SK-N-SH treated with all-trans-retinoic acid at 6 μM for 48 hours (cell line): ENCODE results near the gene DBF4B.
A peak's percentile ranks its signal among the peaks of the same experiment; 100 is the strongest.

Source experiments
- ATAC-seq: fragments of 200-7000 bp; cut with Tn5 transposase; 3 replicates; pipeline ENCODE4 v1.9.1; 2020; ENCODE audit warnings: mild to moderate bottlenecking, moderate library complexity
- ARNTL ChIP-seq: fragments of 450-650 bp; formaldehyde crosslinking; IDR thresholded peaks from 2 replicates; pipeline ENCODE4 v1.5.0; 2020; ENCODE audit warnings: low read depth, mild to moderate bottlenecking, moderate library complexity, borderline replicate concordance
- BACH2 ChIP-seq: fragments of 250-450 bp; sonication (Bioruptor Pico); IDR thresholded peaks from 2 replicates; pipeline ENCODE4 v1.9.0; 2021; ENCODE audit warnings: mild to moderate bottlenecking, borderline replicate concordance
- CSDC2 ChIP-seq: fragments of 250-450 bp; sonication (Bioruptor Pico); IDR thresholded peaks from 2 replicates; pipeline ENCODE4 v1.5.0; 2020; ENCODE audit warnings: mild to moderate bottlenecking, moderate library complexity
- CSRNP3 ChIP-seq: fragments of 250-450 bp; sonication (Bioruptor Pico); IDR thresholded peaks from 2 replicates; pipeline ENCODE4 v1.5.1; 2021; ENCODE audit warnings: mild to moderate bottlenecking, moderate library complexity
- ISL1 ChIP-seq: fragments of 250-450 bp; sonication (Bioruptor Pico); IDR thresholded peaks from 2 replicates; pipeline ENCODE4 v2.1.2; 2022; ENCODE audit warnings: mild to moderate bottlenecking, moderate library complexity
- OSR1 ChIP-seq: fragments of 250-450 bp; sonication (Bioruptor Pico); IDR thresholded peaks from 2 replicates; pipeline ENCODE4 v1.8.0; 2022; ENCODE audit warnings: moderate library complexity, mild to moderate bottlenecking, inconsistent platforms
- PATZ1 ChIP-seq: fragments of 250-450 bp; sonication (Bioruptor Pico); IDR thresholded peaks from 2 replicates; pipeline ENCODE4 v1.8.0; 2020; ENCODE audit warnings: mild to moderate bottlenecking, moderate library complexity, borderline replicate concordance
- RARB ChIP-seq: fragments of 250-450 bp; sonication (Bioruptor Pico); IDR thresholded peaks from 2 replicates; pipeline ENCODE4 v1.8.0; 2021; ENCODE audit warnings: mild to moderate bottlenecking, moderate library complexity
- SNAI2 ChIP-seq: fragments of 250-450 bp; sonication (Bioruptor Pico); IDR thresholded peaks from 2 replicates; pipeline ENCODE4 v1.5.0; 2020; ENCODE audit warnings: mild to moderate bottlenecking, moderate library complexity
- TCF4 ChIP-seq: fragments of 250-450 bp; sonication (Bioruptor Pico); IDR thresholded peaks from 2 replicates; pipeline ENCODE4 v1.8.0; 2021; ENCODE audit warnings: mild to moderate bottlenecking, moderate library complexity, borderline replicate concordance
- TOX ChIP-seq: fragments of 250-450 bp; sonication (Bioruptor Pico); IDR thresholded peaks from 2 replicates; pipeline ENCODE4 v1.8.0; 2021; ENCODE audit warnings: mild to moderate bottlenecking, moderate library complexity, borderline replicate concordance
- ZFP3 ChIP-seq: fragments of 250-450 bp; sonication (Bioruptor Pico); IDR thresholded peaks from 2 replicates; pipeline ENCODE4 v1.5.0; 2020; ENCODE audit warnings: mild to moderate bottlenecking, moderate library complexity
- ZFP30 ChIP-seq: fragments of 450-650 bp; formaldehyde crosslinking; IDR thresholded peaks from 2 replicates; pipeline ENCODE4 v1.5.0; 2022; ENCODE audit warnings: mild to moderate bottlenecking, moderate library complexity
- ZNF565 ChIP-seq: fragments of 450-650 bp; formaldehyde crosslinking; conservative IDR thresholded peaks from 2 replicates; pipeline ENCODE4 v1.5.0; 2020; ENCODE audit warnings: low read depth, mild to moderate bottlenecking, moderate library complexity
- ZNF8 ChIP-seq: fragments of 450-650 bp; formaldehyde crosslinking; IDR thresholded peaks from 2 replicates; pipeline ENCODE4 v1.5.0; 2020; ENCODE audit warnings: mild to moderate bottlenecking, moderate library complexity
- TF ChIP-seq, protein P1 (sequence below): fragments of 250-450 bp; sonication (Bioruptor Pico); IDR thresholded peaks from 2 replicates; pipeline ENCODE4 v1.8.0; 2021; ENCODE audit warnings: low read depth, mild to moderate bottlenecking, moderate library complexity, borderline replicate concordance
- TF ChIP-seq, protein P2 (sequence below): fragments of 250-450 bp; sonication (Bioruptor Pico); IDR thresholded peaks from 2 replicates; pipeline ENCODE4 v1.5.0; 2020; ENCODE audit warnings: mild to moderate bottlenecking, moderate library complexity

DBF4B gene

GRCh38 chr17:44781551-44782325, 73.3 kb downstream of the DBF4B start (continued):
- TF ChIP-seq PATZ1 (CRISPR knock-in tag), result no peak
- TF ChIP-seq CSDC2 (CRISPR knock-in tag), result no peak

DNA sequence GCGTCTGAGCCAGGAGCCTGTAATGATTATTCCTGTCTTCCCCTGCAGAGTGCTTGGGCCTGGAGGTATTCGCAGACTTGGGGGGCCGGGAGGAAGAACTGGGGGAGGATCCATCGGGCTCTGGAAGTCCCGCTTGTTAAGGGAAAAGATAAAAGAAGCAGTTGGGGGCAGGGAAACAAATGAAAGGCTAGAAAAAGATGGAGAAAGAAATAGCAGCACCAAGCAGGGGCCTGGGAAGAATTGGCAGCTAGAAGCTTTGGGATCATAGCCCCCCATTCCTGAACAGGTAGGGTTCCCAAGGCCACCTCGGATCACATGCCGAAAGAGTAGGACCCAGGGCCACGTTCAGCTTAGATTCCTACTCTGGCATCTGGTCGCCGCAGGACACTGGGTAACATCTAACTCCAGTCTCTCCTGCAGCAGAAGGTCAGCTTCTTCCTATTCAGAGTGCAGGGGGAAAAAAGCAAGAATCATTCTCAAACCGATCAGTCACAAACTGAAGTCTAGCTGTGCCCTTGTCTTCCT, 73.9 kb downstream of the DBF4B start:
- no peak for TF ChIP-seq ZFP3 (CRISPR knock-in tag)
- no peak for TF ChIP-seq ZNF565 (CRISPR knock-in tag)
- TF ChIP-seq ZNF8 (CRISPR knock-in tag), result no peak
- no peak for TF ChIP-seq CSRNP3
- no peak for TF ChIP-seq TOX (CRISPR knock-in tag)
- TF ChIP-seq, protein P1, sequence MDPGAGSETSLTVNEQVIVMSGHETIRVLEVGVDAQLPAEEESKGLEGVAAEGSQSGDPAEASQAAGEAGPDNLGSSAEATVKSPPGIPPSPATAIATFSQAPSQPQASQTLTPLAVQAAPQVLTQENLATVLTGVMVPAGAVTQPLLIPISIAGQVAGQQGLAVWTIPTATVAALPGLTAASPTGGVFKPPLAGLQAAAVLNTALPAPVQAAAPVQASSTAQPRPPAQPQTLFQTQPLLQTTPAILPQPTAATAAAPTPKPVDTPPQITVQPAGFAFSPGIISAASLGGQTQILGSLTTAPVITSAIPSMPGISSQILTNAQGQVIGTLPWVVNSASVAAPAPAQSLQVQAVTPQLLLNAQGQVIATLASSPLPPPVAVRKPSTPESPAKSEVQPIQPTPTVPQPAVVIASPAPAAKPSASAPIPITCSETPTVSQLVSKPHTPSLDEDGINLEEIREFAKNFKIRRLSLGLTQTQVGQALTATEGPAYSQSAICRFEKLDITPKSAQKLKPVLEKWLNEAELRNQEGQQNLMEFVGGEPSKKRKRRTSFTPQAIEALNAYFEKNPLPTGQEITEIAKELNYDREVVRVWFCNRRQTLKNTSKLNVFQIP (CRISPR knock-in tag), result no peak
- no peak for TF ChIP-seq ARNTL (CRISPR knock-in tag)
- no peak for TF ChIP-seq TCF4
- TF ChIP-seq ZFP30 (CRISPR knock-in tag), result no peak
- TF ChIP-seq, all 23 proteins: peak for 0
- ATAC-seq, result no peak

GRCh38 chr17:44785921-44786320, 77.5 kb downstream of the DBF4B start:
- ATAC-seq, result no peak
- TF ChIP-seq ZFP30 (CRISPR knock-in tag) (no peak), ZFP3 (CRISPR knock-in tag) (no peak), RARB (CRISPR knock-in tag) (no peak), SNAI2 (CRISPR knock-in tag) (no peak), PATZ1 (CRISPR knock-in tag) (no peak), ISL1 (CRISPR knock-in tag) (no peak), ZNF565 (CRISPR knock-in tag) (no peak)

GRCh38 chr17:44786551-44787081, 78.2 kb downstream of the DBF4B start:
- TF ChIP-seq TCF4, result no peak
- no peak for TF ChIP-seq ISL1 (CRISPR knock-in tag)
- TF ChIP-seq ZNF565 (CRISPR knock-in tag), result no peak
- TF ChIP-seq, protein P2, sequence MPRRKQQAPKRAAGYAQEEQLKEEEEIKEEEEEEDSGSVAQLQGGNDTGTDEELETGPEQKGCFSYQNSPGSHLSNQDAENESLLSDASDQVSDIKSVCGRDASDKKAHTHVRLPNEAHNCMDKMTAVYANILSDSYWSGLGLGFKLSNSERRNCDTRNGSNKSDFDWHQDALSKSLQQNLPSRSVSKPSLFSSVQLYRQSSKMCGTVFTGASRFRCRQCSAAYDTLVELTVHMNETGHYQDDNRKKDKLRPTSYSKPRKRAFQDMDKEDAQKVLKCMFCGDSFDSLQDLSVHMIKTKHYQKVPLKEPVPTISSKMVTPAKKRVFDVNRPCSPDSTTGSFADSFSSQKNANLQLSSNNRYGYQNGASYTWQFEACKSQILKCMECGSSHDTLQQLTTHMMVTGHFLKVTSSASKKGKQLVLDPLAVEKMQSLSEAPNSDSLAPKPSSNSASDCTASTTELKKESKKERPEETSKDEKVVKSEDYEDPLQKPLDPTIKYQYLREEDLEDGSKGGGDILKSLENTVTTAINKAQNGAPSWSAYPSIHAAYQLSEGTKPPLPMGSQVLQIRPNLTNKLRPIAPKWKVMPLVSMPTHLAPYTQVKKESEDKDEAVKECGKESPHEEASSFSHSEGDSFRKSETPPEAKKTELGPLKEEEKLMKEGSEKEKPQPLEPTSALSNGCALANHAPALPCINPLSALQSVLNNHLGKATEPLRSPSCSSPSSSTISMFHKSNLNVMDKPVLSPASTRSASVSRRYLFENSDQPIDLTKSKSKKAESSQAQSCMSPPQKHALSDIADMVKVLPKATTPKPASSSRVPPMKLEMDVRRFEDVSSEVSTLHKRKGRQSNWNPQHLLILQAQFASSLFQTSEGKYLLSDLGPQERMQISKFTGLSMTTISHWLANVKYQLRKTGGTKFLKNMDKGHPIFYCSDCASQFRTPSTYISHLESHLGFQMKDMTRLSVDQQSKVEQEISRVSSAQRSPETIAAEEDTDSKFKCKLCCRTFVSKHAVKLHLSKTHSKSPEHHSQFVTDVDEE (CRISPR knock-in tag), result no peak
- TF ChIP-seq PATZ1 (CRISPR knock-in tag), result no peak
- TF ChIP-seq TOX (CRISPR knock-in tag), result no peak
- TF ChIP-seq, protein P1 (CRISPR knock-in tag), result no peak
- TF ChIP-seq CSRNP3, result no peak
- TF ChIP-seq BACH2 (CRISPR knock-in tag), result no peak
- TF ChIP-seq OSR1 (CRISPR knock-in tag), result no peak
- TF ChIP-seq, all 23 proteins: peak for 0
- ATAC-seq, result peak; percentile 41
